Mammary epithelial cell (primary cell): ENCODE data around the gene IL1RAPL2.

Experiments used
- CTCF ChIP-seq, 2 donors: IDR thresholded peaks in 1 of 2; conservative IDR thresholded peaks in 1 of 2; 2 replicates each; pipeline ENCODE4 v1.5.1; 2011 to 2012; ENCODE audit warnings: inconsistent platforms in 2 of 2, low read length in 2 of 2, mild to moderate bottlenecking in 2 of 2, control low read depth in 1 of 2, low read depth in 1 of 2; ENCODE audit not compliant: insufficient read depth in 1 of 2; ENCODE audit errors: extremely low read depth in 1 of 2
- EZH2 ChIP-seq: IDR thresholded peaks from 2 replicates; pipeline ENCODE4 v1.6.1; 2012; ENCODE audit warnings: low read length, inconsistent platforms, borderline replicate concordance

- no peak for TF ChIP-seq CTCF (conservative IDR thresholded peaks at IDR 0.05 in 1 of 2, IDR thresholded peaks at IDR 0.05 in 1 of 2; ENCODE audit: extremely low read depth in 1 of 2, insufficient read depth in 1 of 2, low read depth in 1 of 2, low read length in 2 of 2)
- no peak for TF ChIP-seq EZH2
Measured at GRCh38 chrX:105269386-105269785, 703.4 kb downstream of the IL1RAPL2 start.
